Measurements from ENCODE around the gene KRTAP4-7.
"Not testable (repeated sequence)": the region's sequence is repeated elsewhere in the genome, so short reads cannot be mapped to it uniquely, and the experiment has no call there.

KRTAP4-7 gene

GRCh38 chr17:41116297-41116696, 32.3 kb downstream of the KRTAP4-7 start:
- no peak for DNase-seq

- not testable (repeated sequence) for DNase-seq
Observed at GRCh38 chr17:41117846-41118386, 34.0 kb downstream of the KRTAP4-7 start, which contains the start of gene KRTAP4-11. Gene KRTAP4-11, minus strand, starts transcription at chr17:41118373. Its CDS starts 58 bp downstream, at chr17:41118315.

- DNase-seq, result no peak
Observed at GRCh38 chr17:41118721-41119120, 34.8 kb downstream of the KRTAP4-7 start.

GRCh38 chr17:41119696-41120690, 36.0 kb downstream of the KRTAP4-7 start:
- DNase-seq, result not testable (repeated sequence)

- no peak for DNase-seq
Observed at GRCh38 chr17:41121742-41122141, 37.8 kb downstream of the KRTAP4-7 start.

- DNase-seq, result not testable (repeated sequence)
Observed at GRCh38 chr17:41123292-41123990, 39.5 kb downstream of the KRTAP4-7 start.

GRCh38 chr17:41123991-41124371, 40.0 kb downstream of the KRTAP4-7 start, which contains the start of gene KRTAP4-12:
Gene KRTAP4-12, minus strand, starts transcription at chr17:41124182. Its CDS starts 60 bp downstream, at chr17:41124122.
- DNase-seq, result not testable (repeated sequence)

GRCh38 chr17:41125064-41125463, 41.1 kb downstream of the KRTAP4-7 start:
- no peak for DNase-seq

- DNase-seq, result no peak
Observed at GRCh38 chr17:41126412-41126811, 42.5 kb downstream of the KRTAP4-7 start.

GRCh38 chr17:41127371-41127770, 43.4 kb downstream of the KRTAP4-7 start:
- no peak for DNase-seq

- DNase-seq, result no peak
Observed at GRCh38 chr17:41131979-41132378, 48.0 kb downstream of the KRTAP4-7 start.

GRCh38 chr17:41133880-41134735, 50.2 kb downstream of the KRTAP4-7 start:
- DNase-seq, result no peak
